ENCODE data around the gene TTI1.

The TTI1 gene

DNA sequence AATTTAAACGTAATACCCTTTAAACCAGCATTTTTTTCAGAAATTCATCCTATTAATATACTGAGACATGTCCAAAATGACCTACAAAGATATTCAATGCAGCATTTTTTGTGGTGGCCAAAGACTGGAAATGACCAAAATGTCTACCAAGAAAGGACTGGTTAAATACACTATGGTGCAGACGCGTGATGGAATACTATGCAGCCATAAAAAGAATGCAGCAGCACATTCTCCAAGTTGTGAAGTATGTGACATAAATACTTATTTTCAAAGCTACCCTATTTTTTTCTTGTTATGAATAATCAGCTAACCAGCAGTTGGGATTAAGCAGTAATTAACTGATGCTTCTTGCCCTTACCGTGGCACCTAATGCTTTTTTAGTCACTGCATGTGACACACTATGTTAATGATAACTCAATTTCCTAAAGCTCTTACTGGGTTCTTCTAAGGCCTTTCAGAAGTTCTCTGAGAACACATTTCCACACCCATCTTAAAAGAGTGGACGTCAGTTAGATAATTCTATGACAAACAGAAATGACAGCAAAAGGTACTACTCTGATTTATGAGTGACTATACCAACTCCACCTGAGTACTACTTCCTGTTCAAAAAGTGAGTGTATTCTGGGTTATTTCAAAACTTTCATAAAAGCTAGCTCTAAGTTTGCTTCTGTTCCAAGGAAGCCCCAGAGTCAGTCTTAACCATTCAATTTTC lies 24.9 kb downstream of the TTI1 start:
- DNase-seq: no peak

DNA sequence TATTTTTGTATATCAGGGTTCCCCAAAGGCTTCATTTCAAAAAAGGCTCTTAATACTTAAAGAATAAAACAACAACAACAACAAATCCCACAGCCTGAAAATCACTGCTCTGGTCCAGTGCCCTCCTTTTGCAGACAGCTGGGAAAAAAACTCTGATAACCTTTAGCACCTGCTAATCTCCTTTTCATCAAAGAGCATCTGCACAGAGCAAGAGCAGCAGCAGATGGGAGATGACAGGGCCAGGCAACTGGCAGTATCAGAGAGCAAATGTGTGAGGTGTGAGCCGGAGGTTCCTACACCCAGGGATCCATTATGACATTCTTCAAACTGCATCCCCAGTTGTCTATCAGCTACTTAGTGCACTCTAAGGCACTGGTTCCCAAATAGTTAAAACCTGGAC lies 25.7 kb downstream of the TTI1 start:
- peak; percentile 96 for DNase-seq

DNA sequence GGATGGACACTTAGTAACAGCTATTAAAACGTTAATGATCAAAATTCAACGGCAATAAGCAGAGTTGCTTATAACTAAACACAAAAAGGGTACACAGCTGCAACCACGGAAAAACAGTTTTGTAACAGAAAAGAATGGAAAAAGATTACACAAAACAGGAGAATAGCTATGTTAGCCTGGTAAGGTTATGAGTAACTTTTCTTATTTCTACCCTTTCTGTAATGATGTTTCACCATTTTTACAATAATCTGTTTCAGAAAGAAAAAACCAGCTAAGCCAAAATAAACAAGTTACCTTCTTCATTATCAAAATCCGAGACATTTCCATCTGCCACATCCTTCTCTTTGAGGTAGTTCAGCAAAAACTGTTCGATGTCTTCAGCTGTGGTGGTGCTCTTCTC lies 27.4 kb downstream of the TTI1 start:
- DNase-seq: no peak

DNA sequence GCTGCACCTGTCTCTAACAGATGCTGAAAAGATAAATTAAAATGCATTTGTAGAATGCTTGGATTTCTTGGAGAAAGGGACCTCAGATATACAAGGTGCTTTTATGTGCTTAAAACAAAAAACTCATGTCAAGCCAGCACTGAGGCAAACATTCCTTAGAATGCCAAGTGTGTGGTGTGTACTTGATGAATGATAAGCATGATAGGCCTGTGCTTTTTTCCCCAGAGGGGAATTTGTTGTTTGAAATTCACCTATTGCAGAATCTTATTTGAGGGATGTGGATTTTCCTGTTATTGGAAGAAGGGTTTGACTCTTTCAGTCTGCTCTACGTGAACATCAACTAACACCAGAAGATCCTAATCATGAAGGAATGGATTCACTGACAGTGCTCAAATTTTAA lies 28.8 kb downstream of the TTI1 start:
- DNase-seq: no peak

DNA sequence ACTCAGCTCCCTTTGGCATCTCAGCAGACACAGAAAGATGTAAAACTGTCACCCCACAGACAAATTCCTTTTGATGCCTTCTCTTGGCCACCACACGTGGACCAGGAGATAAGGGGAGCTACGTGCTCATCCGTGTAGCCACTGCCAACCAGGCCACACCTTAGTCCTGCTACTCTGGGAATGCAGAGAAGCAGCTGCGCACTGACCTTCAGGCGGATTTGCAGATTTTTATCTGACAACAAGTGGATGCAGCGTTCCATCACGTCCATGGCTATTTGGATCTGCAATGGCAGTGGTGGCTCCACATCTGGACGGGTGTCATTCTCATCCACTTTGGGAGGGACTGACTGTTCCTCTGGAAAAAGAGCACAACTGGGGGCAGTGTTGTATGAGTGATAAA lies 30.8 kb downstream of the TTI1 start:
- peak; percentile 80 for DNase-seq

DNA sequence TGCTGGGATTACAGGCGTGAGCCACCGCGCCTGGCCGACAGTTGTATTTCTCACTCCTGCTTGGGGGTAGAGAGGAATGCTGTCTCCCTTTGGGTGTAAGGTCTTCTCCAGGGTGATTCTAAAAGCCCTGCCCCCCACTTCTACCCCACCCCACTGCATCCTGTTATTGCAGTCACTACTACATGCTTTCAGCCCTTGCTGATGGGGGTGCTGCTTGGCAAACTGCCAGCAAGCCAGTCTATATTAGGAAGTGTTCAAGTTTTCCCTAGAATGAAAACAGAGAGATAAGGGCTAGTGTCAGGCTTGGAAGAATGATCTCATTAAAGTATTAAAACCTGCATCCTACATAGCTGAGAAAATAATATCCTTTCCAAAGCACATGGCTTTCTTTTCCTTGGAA lies 31.3 kb downstream of the TTI1 start:
- DNase-seq: peak; percentile 82

DNA sequence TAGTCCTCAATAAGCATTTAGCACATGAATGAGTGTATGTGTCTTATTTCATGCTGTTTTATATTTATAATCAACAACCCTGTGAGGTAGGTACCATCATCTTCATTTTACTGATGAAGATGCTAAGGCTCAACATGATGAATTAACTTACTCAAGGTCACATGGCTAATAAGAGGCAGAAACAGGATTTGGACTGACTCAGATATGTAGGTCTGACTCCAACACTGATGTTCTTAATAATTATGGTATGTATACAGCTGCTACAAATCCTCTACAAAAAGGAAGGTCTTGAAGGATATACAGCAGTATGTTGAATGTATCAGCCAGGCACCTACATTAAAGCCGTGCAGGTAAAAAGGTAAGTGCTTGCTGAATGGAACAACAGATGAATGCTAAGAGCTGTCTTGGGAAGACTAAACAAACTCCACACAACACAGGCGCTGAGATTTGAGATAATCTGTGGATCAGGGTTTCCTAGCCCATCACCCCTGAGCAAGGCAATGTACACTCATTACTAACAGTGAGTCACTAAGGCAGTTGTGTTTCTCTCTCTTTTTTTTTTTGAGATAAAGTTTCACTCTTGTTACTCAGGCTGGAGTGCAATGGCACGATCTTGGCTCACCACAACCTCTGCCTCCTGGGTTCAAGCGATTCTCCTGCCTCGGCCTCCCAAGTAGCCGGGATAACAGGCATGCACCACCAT lies 31.9 kb downstream of the TTI1 start:
- peak; percentile 54 for DNase-seq

DNA sequence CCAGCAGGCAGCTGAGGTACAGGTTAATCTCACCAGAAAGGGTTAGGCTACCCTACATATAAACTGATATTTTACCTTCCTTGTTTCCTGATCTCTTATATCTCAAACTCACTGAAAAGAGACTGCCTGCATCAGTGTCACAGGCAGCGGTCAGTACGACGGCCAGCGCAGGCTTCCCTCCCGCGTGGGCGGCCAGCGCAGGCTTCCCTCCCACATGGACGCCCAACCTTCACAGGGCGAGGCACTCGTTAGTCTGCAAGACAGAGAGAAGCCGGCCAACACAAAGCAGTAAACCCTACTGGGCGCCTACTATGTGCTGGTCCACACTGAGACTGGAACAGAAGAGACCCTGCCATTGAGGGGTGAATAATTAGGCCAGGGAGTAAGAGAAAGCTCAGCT lies 33.0 kb downstream of the TTI1 start:
- DNase-seq: no peak

DNA sequence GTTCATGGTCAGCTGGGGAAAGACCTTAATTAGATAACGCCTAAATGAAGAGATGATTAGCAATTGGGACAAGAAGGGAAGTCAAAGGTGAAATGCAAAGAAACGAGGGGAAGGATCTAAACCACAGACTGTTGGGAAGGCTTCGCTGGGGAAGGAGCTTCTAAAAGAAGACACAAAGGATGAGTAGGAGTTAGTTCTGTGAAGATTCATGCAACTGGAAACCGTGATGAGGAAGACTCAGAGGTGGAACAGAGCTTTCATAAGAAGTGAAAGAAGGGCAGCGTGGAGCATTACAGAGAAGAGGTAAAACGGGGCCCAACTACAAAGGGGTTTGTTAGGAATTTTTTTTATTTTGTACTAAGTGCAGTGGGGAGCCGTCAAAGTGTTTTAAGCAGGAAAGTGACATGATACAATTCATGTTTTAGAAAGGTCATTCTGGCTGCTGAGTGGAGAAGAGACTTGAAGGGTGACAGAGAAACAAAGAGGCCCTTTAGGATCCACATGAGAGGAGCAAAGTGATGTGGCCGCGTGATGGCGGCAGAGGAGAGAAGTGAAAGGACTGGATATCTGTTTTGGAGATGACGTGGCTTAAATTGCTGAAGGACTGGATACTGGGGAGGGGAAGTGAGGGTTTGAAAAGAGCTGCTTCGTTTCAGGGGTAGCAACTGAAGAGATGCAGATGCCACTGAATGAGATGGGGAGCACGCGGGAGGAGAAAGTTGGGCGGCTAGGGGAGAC lies 33.6 kb downstream of the TTI1 start:
- no peak for DNase-seq

DNA sequence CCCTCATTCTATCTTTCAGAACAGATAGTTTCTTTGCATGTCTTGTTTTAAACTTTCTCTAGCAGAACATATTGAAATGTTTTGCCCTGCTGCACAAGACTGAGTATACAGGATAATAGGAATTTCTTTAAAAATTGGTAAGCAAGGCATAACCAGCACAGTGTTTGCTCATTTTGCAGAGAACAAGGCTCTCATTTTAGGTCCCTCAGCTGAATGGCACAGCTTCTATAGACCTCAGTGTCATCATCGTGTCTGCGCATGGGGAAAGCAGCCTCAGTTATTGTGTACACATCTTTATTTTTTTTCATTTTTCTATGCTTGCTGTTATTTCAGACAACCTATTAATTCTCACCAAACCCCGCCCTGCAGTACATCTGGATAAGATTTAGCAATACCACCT lies 35.7 kb downstream of the TTI1 start:
- DNase-seq: no peak

DNA sequence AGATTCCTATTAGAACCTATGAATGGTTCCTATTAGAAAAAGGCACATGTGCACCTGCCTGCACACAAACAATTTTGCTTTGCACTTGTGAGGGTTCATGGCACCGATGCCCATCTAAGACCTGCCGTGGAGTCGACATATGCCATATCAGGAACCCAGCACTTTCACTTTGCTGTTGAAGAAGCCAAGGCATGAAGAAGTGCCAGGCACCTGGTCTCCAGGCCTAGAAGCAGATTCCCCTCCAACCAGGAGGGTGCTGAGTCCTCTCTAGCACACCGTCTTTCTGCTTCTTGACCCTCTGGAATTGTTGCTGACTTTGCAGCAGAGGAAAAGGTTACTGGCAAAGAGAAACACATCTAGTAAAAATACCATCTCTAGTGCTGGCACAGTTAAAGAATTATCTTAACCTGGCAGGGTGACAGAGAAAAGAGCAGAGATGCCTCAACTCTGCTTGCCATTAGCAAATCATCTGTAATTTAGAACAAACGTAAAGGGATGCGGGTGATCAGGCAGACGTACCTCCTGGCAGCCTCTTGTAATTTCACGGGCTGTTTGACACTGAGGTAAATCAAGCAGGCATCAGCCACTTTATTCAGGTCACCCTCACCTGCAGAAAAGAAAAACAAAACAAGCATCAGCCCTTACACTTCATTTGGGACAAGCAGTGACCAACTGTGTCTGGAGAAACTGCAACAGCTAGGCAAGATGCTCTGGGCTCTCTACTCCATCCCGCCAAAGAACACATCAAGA lies 37.2 kb downstream of the TTI1 start:
- no peak for DNase-seq

DNA sequence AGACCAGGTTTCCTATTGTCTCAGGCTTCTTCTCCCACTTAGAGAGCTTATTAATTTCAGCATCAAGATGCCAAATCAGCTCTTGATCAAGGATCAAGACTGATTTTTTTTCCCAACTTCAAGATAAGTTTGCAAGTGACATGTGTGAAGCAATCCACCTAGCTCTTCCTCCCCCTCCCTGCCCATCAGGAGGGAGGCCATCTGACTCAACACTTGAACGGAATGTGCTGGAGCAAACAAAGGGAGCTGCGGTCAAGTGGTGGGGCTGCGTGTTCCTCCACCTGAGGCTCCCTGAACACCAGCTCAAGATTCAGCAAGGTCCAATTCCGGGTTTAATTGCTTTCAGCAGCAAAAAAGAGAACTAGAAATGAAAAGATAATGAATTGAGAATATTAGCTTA lies 38.7 kb downstream of the TTI1 start:
- DNase-seq: peak; percentile 91

DNA sequence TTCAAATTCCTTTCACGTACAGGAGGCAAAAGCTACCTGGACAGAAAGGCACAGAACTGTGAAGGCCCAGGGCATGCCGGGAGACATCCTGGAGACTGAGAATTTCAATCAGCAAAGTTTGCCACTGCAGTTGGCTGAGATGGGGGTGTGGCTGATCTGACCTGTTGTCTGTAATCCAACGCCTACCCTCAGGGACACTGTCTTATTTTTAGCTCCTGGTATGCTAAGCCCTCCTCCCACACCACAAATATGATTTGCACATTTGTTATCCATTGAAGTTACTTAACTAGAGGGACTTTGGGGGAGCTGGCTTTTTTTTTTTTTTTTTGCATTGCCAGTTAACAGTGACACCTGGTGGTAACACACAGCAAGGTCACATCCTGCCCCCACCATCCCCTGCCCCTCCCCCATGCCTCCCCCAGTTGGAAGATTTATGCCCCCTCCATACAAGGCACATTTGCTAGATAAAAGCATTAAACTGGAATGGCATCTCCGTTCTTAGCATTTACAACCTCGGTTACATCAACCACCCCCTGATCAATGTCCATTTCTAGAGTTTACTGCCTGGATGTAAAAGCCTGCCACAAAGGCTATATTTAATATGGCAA lies 40.4 kb downstream of the TTI1 start:
- peak; percentile 89 for DNase-seq

DNA sequence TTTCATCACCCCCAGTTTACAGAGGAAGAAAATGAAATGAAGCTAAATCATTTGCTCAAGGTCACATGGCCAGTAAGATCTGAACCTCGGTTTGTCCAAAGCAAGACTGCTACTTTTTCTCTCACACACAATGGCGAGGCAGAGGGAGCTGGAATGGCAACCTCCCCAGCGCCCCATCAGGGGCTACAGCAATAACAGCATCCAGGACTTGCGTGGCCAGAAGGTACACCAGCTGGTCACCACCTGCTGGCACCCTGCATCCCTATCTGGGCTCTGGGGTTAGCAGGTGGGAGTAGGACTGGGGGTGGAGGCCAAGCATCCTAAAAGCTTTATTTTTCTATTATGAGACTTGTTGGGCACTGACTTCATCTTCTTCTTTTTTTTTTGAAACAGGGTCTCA lies 41.3 kb downstream of the TTI1 start:
- DNase-seq: peak; percentile 74

DNA sequence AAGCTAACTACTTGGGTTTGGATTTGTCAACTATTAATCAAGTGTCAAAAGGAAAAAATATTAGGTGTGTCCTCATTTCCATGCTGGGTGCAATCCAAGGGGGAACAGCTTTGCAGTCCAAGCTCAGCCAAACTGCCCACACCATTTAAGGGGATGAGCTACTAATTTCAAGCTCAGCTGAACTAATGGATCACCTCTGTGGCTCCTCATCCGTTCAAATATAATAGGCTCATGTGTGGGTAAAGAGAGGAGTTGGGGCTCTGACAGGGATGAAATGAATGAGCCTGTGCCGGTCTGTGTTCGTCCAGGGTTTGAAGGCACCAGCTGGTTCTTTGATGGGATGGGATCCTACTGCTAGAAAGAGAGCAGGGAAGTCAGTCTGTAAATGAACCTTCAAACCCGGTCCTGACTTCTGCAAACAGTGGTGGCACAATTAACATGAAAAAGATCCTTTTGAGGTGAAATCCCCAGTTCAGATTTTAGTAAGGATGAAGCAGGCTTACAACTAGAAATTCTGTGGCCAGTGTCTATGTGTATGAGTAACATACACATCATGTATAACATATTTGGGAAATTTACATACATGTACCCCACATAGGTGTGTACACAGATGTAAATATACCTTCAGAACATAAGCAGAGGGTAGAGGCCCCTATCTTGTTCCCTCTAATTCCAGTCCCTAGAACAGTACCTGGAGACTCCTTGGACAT lies 41.9 kb downstream of the TTI1 start:
- DNase-seq: peak; percentile 95

DNA sequence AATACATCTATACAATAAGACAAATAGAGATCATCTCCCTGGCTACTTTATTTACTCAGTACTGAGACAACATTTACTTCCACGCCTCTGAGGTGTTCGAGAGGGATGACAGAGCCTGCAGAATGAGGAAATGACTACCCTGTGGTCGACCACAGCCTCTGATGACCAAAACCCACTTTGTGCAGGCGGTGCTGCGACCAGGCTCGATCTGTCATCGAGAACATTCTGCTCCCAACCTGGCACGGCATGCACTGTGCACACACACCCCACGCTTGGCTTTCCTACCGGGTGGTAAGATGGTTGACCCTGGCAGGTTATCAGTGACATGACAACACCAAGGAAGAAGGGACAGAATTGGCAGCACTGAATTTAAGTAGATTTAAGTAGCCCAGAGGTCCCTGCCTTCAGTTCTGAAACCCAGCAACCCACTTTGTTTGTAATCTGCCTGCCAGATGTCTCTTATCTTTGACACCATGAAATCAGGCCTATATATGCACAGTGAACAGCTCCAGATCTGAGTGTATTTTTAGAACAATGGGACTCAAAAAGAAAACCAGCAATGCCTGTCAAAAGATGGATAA lies 42.6 kb downstream of the TTI1 start:
- DNase-seq: peak; percentile 90

DNA sequence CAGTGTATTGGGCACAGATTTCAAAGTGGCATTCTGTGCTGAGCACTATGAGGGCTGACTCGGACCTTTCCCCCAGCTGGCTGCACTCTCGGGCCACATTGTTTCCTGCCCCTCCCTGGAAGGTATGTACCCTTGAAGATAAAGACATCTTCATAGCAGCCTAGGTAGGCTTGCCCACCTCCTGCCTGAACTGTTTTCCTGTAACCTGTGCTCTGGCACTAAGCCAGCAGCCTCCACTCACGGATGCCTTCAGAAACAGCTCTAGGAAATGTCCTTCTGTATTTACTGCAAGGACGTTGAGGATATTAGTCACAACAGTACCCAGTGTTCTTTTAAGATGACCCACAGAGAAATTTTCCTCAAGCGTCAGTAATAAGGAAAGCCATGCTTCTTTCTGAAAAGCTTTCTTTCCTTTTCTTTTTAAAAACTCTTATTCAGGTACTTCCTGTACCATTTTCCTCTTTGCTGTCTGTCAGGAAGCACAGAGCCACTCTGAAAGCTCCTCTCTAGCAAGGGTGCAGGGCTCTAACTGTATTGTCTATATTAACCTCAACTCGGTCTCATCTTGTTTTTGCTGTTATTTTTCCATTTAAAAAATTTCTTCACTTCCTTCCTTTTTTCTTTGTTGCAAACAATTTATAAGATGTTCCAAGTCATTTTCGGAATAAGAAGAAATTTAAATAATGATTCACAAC lies 43.5 kb downstream of the TTI1 start:
- DNase-seq: peak; percentile 47

DNA sequence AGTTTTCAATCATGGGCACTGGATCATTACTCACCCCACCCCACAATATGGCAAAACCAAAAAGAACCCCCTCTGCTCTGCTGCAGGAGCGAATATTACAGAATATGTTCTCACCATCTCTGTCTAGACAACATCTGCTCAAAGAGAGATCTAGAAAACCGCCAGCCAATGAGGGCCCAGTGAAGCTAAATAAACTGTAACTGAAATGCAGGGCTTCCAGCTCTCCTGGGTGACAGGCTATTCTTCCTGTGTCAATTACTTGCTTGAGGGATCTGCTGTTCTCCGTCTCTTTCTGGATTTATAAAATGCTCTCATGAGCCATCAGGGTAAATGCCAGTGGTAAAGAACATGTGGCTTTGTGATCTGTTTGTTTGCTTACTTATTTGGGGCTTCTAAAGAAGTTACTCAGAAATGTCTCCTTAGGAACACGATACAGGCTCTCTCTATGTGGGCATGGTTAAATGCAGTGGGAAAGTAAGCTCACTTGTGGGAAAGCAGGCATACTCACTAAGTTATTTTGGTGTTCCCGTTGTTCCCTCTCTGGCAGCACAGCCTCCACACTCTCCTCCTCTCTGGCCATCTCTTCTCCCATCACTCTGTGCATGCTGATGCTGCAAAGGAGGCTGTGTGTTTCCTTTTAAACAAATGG lies 44.8 kb downstream of the TTI1 start:
- peak; percentile 56 for DNase-seq

DNA sequence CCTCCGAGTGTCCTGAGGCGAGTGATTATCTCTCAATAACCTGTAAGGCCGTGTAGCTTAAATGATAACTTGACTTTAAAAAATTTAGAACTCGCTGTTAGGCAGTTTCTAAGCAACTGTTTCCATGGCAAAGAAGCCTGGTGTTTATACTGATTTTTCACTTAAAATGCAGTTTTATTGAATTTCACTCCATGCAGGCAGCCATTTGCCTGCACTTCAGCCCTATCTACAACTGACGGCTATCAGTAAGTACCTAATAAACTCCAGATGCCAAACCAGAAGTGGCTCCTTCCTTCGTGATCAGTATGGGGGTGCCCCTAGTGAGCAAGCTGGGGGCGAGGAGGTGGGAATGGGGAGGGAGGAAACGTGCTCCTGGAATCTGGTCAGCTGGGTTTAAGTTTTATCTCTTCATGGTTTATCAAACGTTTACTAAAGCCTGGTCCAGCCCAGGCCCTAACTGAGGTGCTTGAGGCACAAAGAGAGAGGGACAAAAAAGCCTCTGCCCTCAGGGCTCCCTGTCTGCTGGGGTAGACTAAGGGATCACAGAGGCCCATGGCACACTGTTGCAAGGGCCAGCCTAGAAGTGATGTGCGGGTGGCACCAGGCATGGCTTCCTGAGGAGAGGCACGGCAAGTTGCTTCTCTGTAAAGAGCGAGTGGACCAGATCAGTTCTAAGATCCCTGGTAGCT lies 45.5 kb downstream of the TTI1 start:
- DNase-seq: peak; percentile 65

Measured in NCI-H82 (cell line).